ENCODE measurements around the gene UST.

- TF ChIP-seq CTCF (conservative IDR thresholded peaks at IDR 0.05 in 1 of 2, IDR thresholded peaks at IDR 0.05 in 1 of 2; ENCODE audit: extremely low read depth in 1 of 2, insufficient read depth in 1 of 2, low read depth in 1 of 2, low read length in 2 of 2) (no peak), EZH2 (IDR thresholded peaks at IDR 0.05; ENCODE audit: borderline replicate concordance, low read length) (no peak)
These were observed 224.4 kb downstream of the UST start for GRCh38 chr6:148971031-148971927.

All from mammary epithelial cell (primary cell).